ENCODE data around the gene NR2C1.

The NR2C1 gene

GRCh38 chr12:95088379-95088778, 15.0 kb upstream of the NR2C1 start:
- no peaks in the 10 kb centered on the region for H3K27me3 ChIP-seq (ENCODE audit: control insufficient read depth in 2 of 2, insufficient read depth in 2 of 2, low read length in 2 of 2)
- peaks cover 5 to 16% of the 10 kb centered on the region in 2 donors for H3K36me3 ChIP-seq (ENCODE audit: control insufficient read depth in 2 of 2, insufficient read depth in 2 of 2, low read length in 2 of 2)
- no peak overlapping the region for H3K27ac ChIP-seq (ENCODE audit: low read depth in 2 of 2, low read length in 2 of 2)
- no peak overlapping the region for H3K4me3 ChIP-seq (ENCODE audit: low read length in 2 of 2)
- H3K9me3 ChIP-seq (ENCODE audit: control insufficient read depth in 2 of 2, low read length in 2 of 2) = no peaks in the 10 kb centered on the region
- no peak overlapping the region for H3K9ac ChIP-seq (ENCODE audit: low read depth in 1 of 2, low read length in 2 of 2)
- H3K4me1 ChIP-seq (ENCODE audit: control insufficient read depth in 2 of 2, insufficient read depth in 2 of 2, low read length in 2 of 2) = peaks cover 0 to 4% of the 10 kb centered on the region in 2 donors

GRCh38 chr12:95085612-95086011, 12.2 kb upstream of the NR2C1 start:
- Histone ChIP-seq H3K9me3 (ENCODE audit: control insufficient read depth in 2 of 2, low read length in 2 of 2) (no peaks in the 10 kb centered on the region), H3K27ac (ENCODE audit: low read depth in 2 of 2, low read length in 2 of 2) (no peak overlapping the region), H3K4me3 (ENCODE audit: low read length in 2 of 2) (no peak overlapping the region), H3K9ac (ENCODE audit: low read depth in 1 of 2, low read length in 2 of 2) (no peak overlapping the region), H3K4me1 (ENCODE audit: control insufficient read depth in 2 of 2, insufficient read depth in 2 of 2, low read length in 2 of 2) (peaks cover 0 to 5% of the 10 kb centered on the region in 2 donors), H3K36me3 (ENCODE audit: control insufficient read depth in 2 of 2, insufficient read depth in 2 of 2, low read length in 2 of 2) (peaks cover 0 to 12% of the 10 kb centered on the region in 2 donors), H3K27me3 (ENCODE audit: control insufficient read depth in 2 of 2, insufficient read depth in 2 of 2, low read length in 2 of 2) (no peaks in the 10 kb centered on the region)

GRCh38 chr12:95083938-95084337, 10.5 kb upstream of the NR2C1 start:
- peaks cover 0 to 5% of the 10 kb centered on the region in 2 donors for H3K4me1 ChIP-seq (ENCODE audit: control insufficient read depth in 2 of 2, insufficient read depth in 2 of 2, low read length in 2 of 2)
- peak overlapping the region; percentile 20 to 41 for H3K27ac ChIP-seq (ENCODE audit: low read depth in 2 of 2, low read length in 2 of 2)
- H3K9ac ChIP-seq (ENCODE audit: low read depth in 1 of 2, low read length in 2 of 2) = no peak overlapping the region
- H3K27me3 ChIP-seq (ENCODE audit: control insufficient read depth in 2 of 2, insufficient read depth in 2 of 2, low read length in 2 of 2) = no peaks in the 10 kb centered on the region
- peaks cover 0 to 5% of the 10 kb centered on the region in 2 donors for H3K36me3 ChIP-seq (ENCODE audit: control insufficient read depth in 2 of 2, insufficient read depth in 2 of 2, low read length in 2 of 2)
- H3K9me3 ChIP-seq (ENCODE audit: control insufficient read depth in 2 of 2, low read length in 2 of 2) = no peaks in the 10 kb centered on the region
- H3K4me3 ChIP-seq (ENCODE audit: low read length in 2 of 2) = peak overlapping the region in 1 of 2 donors; percentile 1

- H3K9ac ChIP-seq (ENCODE audit: low read depth in 1 of 2, low read length in 2 of 2) = no peak overlapping the region
Observed at GRCh38 chr12:95083471-95083870, 10.1 kb upstream of the NR2C1 start.

GRCh38 chr12:95077341-95077740, 3.9 kb upstream of the NR2C1 start:
- Histone ChIP-seq H3K9ac (ENCODE audit: low read depth in 1 of 2, low read length in 2 of 2) (no peak overlapping the region), H3K9me3 (ENCODE audit: control insufficient read depth in 2 of 2, low read length in 2 of 2) (no peaks in the 10 kb centered on the region), H3K4me1 (ENCODE audit: control insufficient read depth in 2 of 2, insufficient read depth in 2 of 2, low read length in 2 of 2) (no peaks in the 10 kb centered on the region), H3K27me3 (ENCODE audit: control insufficient read depth in 2 of 2, insufficient read depth in 2 of 2, low read length in 2 of 2) (no peaks in the 10 kb centered on the region), H3K4me3 (ENCODE audit: low read length in 2 of 2) (no peak overlapping the region), H3K27ac (ENCODE audit: low read depth in 2 of 2, low read length in 2 of 2) (no peak overlapping the region), H3K36me3 (ENCODE audit: control insufficient read depth in 2 of 2, insufficient read depth in 2 of 2, low read length in 2 of 2) (peaks cover 0 to 3% of the 10 kb centered on the region in 2 donors)

More at GRCh38 chr12:95083471-95083870, 10.1 kb upstream of the NR2C1 start:
- Histone ChIP-seq H3K4me3 (ENCODE audit: low read length in 2 of 2) (peak overlapping the region in 1 of 2 donors; percentile 1), H3K36me3 (ENCODE audit: control insufficient read depth in 2 of 2, insufficient read depth in 2 of 2, low read length in 2 of 2) (peaks cover 0 to 3% of the 10 kb centered on the region in 2 donors), H3K27me3 (ENCODE audit: control insufficient read depth in 2 of 2, insufficient read depth in 2 of 2, low read length in 2 of 2) (no peaks in the 10 kb centered on the region), H3K4me1 (ENCODE audit: control insufficient read depth in 2 of 2, insufficient read depth in 2 of 2, low read length in 2 of 2) (peaks cover 0 to 5% of the 10 kb centered on the region in 2 donors), H3K27ac (ENCODE audit: low read depth in 2 of 2, low read length in 2 of 2) (peak overlapping the region; percentile 20 to 41), H3K9me3 (ENCODE audit: control insufficient read depth in 2 of 2, low read length in 2 of 2) (no peaks in the 10 kb centered on the region)

GRCh38 chr12:95074766-95075165, 1.3 kb upstream of the NR2C1 start:
- H3K36me3 ChIP-seq (ENCODE audit: control insufficient read depth in 2 of 2, insufficient read depth in 2 of 2, low read length in 2 of 2) = no peaks in the 10 kb centered on the region
- H3K27ac ChIP-seq (ENCODE audit: low read depth in 2 of 2, low read length in 2 of 2) = no peak overlapping the region
- H3K4me3 ChIP-seq (ENCODE audit: low read length in 2 of 2) = no peak overlapping the region
- no peaks in the 10 kb centered on the region for H3K27me3 ChIP-seq (ENCODE audit: control insufficient read depth in 2 of 2, insufficient read depth in 2 of 2, low read length in 2 of 2)
- no peaks in the 10 kb centered on the region for H3K4me1 ChIP-seq (ENCODE audit: control insufficient read depth in 2 of 2, insufficient read depth in 2 of 2, low read length in 2 of 2)
- H3K9me3 ChIP-seq (ENCODE audit: control insufficient read depth in 2 of 2, low read length in 2 of 2) = no peaks in the 10 kb centered on the region
- H3K9ac ChIP-seq (ENCODE audit: low read depth in 1 of 2, low read length in 2 of 2) = no peak overlapping the region

- Histone ChIP-seq H3K4me1 (ENCODE audit: control insufficient read depth in 2 of 2, insufficient read depth in 2 of 2, low read length in 2 of 2) (no peaks in the 10 kb centered on the region), H3K27ac (ENCODE audit: low read depth in 2 of 2, low read length in 2 of 2) (no peak overlapping the region), H3K9me3 (ENCODE audit: control insufficient read depth in 2 of 2, low read length in 2 of 2) (no peaks in the 10 kb centered on the region), H3K4me3 (ENCODE audit: low read length in 2 of 2) (peak overlapping the region; percentile 83 to 84), H3K36me3 (ENCODE audit: control insufficient read depth in 2 of 2, insufficient read depth in 2 of 2, low read length in 2 of 2) (no peaks in the 10 kb centered on the region), H3K9ac (ENCODE audit: low read depth in 1 of 2, low read length in 2 of 2) (peak overlapping the region in 1 of 2 donors; percentile 73), H3K27me3 (ENCODE audit: control insufficient read depth in 2 of 2, insufficient read depth in 2 of 2, low read length in 2 of 2) (no peaks in the 10 kb centered on the region)
Observed at GRCh38 chr12:95073698-95074520, 491 bp upstream of the NR2C1 start.

- no peak overlapping the region for H3K4me3 ChIP-seq (ENCODE audit: low read length in 2 of 2)
- H3K27me3 ChIP-seq (ENCODE audit: control insufficient read depth in 2 of 2, insufficient read depth in 2 of 2, low read length in 2 of 2) = no peaks in the 10 kb centered on the region
- H3K9ac ChIP-seq (ENCODE audit: low read depth in 1 of 2, low read length in 2 of 2) = no peak overlapping the region
- no peak overlapping the region for H3K27ac ChIP-seq (ENCODE audit: low read depth in 2 of 2, low read length in 2 of 2)
- H3K36me3 ChIP-seq (ENCODE audit: control insufficient read depth in 2 of 2, insufficient read depth in 2 of 2, low read length in 2 of 2) = peaks cover 6 to 14% of the 10 kb centered on the region in 2 donors
- no peaks in the 10 kb centered on the region for H3K4me1 ChIP-seq (ENCODE audit: control insufficient read depth in 2 of 2, insufficient read depth in 2 of 2, low read length in 2 of 2)
- H3K9me3 ChIP-seq (ENCODE audit: control insufficient read depth in 2 of 2, low read length in 2 of 2) = no peaks in the 10 kb centered on the region
Observed at GRCh38 chr12:95070378-95070777, 3.0 kb downstream of the NR2C1 start.

- H3K4me3 ChIP-seq (ENCODE audit: low read length in 2 of 2) = no peak overlapping the region
- no peak overlapping the region for H3K9ac ChIP-seq (ENCODE audit: low read depth in 1 of 2, low read length in 2 of 2)
- no peaks in the 10 kb centered on the region for H3K27me3 ChIP-seq (ENCODE audit: control insufficient read depth in 2 of 2, insufficient read depth in 2 of 2, low read length in 2 of 2)
- H3K9me3 ChIP-seq (ENCODE audit: control insufficient read depth in 2 of 2, low read length in 2 of 2) = no peaks in the 10 kb centered on the region
- no peak overlapping the region for H3K27ac ChIP-seq (ENCODE audit: low read depth in 2 of 2, low read length in 2 of 2)
- H3K36me3 ChIP-seq (ENCODE audit: control insufficient read depth in 2 of 2, insufficient read depth in 2 of 2, low read length in 2 of 2) = peaks cover 23 to 31% of the 10 kb centered on the region in 2 donors
- H3K4me1 ChIP-seq (ENCODE audit: control insufficient read depth in 2 of 2, insufficient read depth in 2 of 2, low read length in 2 of 2) = no peaks in the 10 kb centered on the region
Observed at GRCh38 chr12:95066091-95066855, 7.1 kb downstream of the NR2C1 start.

- peaks cover 31 to 39% of the 10 kb centered on the region in 2 donors for H3K36me3 ChIP-seq (ENCODE audit: control insufficient read depth in 2 of 2, insufficient read depth in 2 of 2, low read length in 2 of 2)
- H3K27me3 ChIP-seq (ENCODE audit: control insufficient read depth in 2 of 2, insufficient read depth in 2 of 2, low read length in 2 of 2) = no peaks in the 10 kb centered on the region
- H3K9me3 ChIP-seq (ENCODE audit: control insufficient read depth in 2 of 2, low read length in 2 of 2) = no peaks in the 10 kb centered on the region
- no peak overlapping the region for H3K27ac ChIP-seq (ENCODE audit: low read depth in 2 of 2, low read length in 2 of 2)
- H3K4me1 ChIP-seq (ENCODE audit: control insufficient read depth in 2 of 2, insufficient read depth in 2 of 2, low read length in 2 of 2) = no peaks in the 10 kb centered on the region
- no peak overlapping the region for H3K4me3 ChIP-seq (ENCODE audit: low read length in 2 of 2)
- no peak overlapping the region for H3K9ac ChIP-seq (ENCODE audit: low read depth in 1 of 2, low read length in 2 of 2)
Observed at GRCh38 chr12:95060951-95061350, 12.5 kb downstream of the NR2C1 start.

Measured in mucosa of rectum (tissue), 2 donors.